Measurements from ENCODE around the gene SAMD14.
A peak's percentile ranks its signal among the peaks of the same experiment; 100 is the strongest.

Gene SAMD14

GRCh38 chr17:50144845-50145531 is 15.0 kb upstream of the SAMD14 start:
- H3K4me3 ChIP-seq (ENCODE audit: control insufficient read depth, low read depth, low read length) = no peak overlapping the region
- DNase-seq (ENCODE audit: low read depth) = peak; percentile 53
- no peak for TF ChIP-seq CTCF (conservative IDR thresholded peaks at IDR 0.05; ENCODE audit: control insufficient read depth, insufficient read depth, low read depth, low read length)

GRCh38 chr17:50144355-50144754 is 14.4 kb upstream of the SAMD14 start:
- H3K4me3 ChIP-seq (ENCODE audit: control insufficient read depth, low read depth, low read length) = no peak overlapping the region
- DNase-seq (ENCODE audit: low read depth) = no peak
- no peak for TF ChIP-seq CTCF (conservative IDR thresholded peaks at IDR 0.05; ENCODE audit: control insufficient read depth, insufficient read depth, low read depth, low read length)

GRCh38 chr17:50143461-50144176 is 13.7 kb upstream of the SAMD14 start:
- no peak for TF ChIP-seq CTCF (conservative IDR thresholded peaks at IDR 0.05; ENCODE audit: control insufficient read depth, insufficient read depth, low read depth, low read length)
- no peak overlapping the region for H3K4me3 ChIP-seq (ENCODE audit: control insufficient read depth, low read depth, low read length)
- no peak for DNase-seq (ENCODE audit: low read depth)

GRCh38 chr17:50141745-50142110 is 11.8 kb upstream of the SAMD14 start:
- H3K4me3 ChIP-seq (ENCODE audit: control insufficient read depth, low read depth, low read length) = no peak overlapping the region
- DNase-seq (ENCODE audit: low read depth) = no peak

GRCh38 chr17:50141026-50141744 is 11.2 kb upstream of the SAMD14 start:
- H3K4me3 ChIP-seq (ENCODE audit: control insufficient read depth, low read depth, low read length) = no peak overlapping the region
- no peak for TF ChIP-seq CTCF (conservative IDR thresholded peaks at IDR 0.05; ENCODE audit: control insufficient read depth, insufficient read depth, low read depth, low read length)
- DNase-seq (ENCODE audit: low read depth) = no peak

More at GRCh38 chr17:50141745-50142110, 11.8 kb upstream of the SAMD14 start:
- no peak for TF ChIP-seq CTCF (conservative IDR thresholded peaks at IDR 0.05; ENCODE audit: control insufficient read depth, insufficient read depth, low read depth, low read length)

GRCh38 chr17:50139950-50140885 is 10.3 kb upstream of the SAMD14 start:
- no peak overlapping the region for H3K4me3 ChIP-seq (ENCODE audit: control insufficient read depth, low read depth, low read length)
- TF ChIP-seq CTCF (conservative IDR thresholded peaks at IDR 0.05; ENCODE audit: control insufficient read depth, insufficient read depth, low read depth, low read length) = peak; percentile 88
- DNase-seq (ENCODE audit: low read depth) = peak; percentile 83

Data from fibroblast of mammary gland (primary cell).